ENCODE results near the gene CD8A.
"Not testable (repeated sequence)": the region's sequence is repeated elsewhere in the genome, so short reads cannot be mapped to it uniquely, and the experiment has no call there.

Gene CD8A

GRCh38 chr2:86790676-86791572 is at the start of gene CD8A:
Gene CD8A, minus strand, starts transcription at chr2:86790913. Its CDS starts 88 bp downstream, at chr2:86790825.
- DNase-seq, result no peak

DNA sequence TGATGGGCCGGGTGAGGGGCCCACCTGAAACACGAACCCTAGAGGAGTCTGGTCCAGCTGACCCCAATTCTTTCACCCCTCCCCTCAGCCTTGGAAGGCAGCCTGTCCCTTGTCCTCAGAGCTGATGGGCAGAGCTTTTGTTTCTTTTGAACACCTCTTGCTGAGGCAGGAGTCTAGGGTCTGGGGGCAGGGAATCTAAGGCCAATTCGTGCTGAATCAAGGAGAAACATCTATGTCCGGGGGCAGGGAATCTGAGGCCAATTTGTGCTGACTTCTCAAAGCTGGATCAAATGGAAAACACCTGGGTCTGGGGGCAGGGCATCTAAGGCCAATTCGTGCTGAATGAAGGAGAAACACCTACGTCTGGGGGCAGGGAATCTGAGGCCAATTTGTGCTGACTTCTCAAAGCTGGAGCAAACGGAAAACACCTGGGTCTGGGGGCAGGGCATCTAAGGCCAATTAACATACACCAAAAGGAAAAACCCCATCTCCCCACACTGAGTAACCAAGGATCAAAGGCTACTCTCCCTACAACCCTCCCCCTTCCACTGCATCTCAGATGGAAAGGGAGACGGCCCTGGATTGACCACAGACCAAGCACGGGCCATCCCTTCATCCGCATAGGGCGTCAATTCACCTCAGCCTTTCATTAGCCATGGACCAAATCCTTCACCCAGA is 49.3 kb upstream of the CD8A start:
- DNase-seq, result not testable (repeated sequence)

GRCh38 chr2:86839455-86839854 is 48.7 kb upstream of the CD8A start:
- not testable (repeated sequence) for DNase-seq

DNA sequence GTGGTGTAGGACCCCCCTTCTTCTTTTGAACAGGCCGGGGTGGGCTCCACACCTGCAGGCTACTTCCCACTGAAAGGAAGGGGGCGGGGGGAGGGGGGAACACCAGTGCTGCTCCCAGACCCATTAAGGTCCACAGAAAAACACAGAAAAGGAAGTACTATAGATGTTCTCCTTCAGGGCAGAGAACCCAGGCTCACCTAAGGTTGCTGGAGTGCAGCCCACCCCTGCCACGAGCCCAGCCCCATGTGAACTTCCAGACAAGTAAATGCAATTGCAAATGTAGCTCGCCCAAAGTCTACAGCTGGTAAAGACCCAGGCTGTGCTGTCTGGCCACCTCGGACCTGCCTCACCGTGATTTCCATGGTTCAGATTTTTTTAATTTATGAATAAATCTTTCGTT is 47.0 kb upstream of the CD8A start:
- not testable (repeated sequence) for DNase-seq

- not testable (repeated sequence) for DNase-seq
Measured at GRCh38 chr2:86836915-86837695, 46.4 kb upstream of the CD8A start.

- DNase-seq, result not testable (repeated sequence)
Measured at GRCh38 chr2:86835548-86835889, 44.8 kb upstream of the CD8A start.

DNA sequence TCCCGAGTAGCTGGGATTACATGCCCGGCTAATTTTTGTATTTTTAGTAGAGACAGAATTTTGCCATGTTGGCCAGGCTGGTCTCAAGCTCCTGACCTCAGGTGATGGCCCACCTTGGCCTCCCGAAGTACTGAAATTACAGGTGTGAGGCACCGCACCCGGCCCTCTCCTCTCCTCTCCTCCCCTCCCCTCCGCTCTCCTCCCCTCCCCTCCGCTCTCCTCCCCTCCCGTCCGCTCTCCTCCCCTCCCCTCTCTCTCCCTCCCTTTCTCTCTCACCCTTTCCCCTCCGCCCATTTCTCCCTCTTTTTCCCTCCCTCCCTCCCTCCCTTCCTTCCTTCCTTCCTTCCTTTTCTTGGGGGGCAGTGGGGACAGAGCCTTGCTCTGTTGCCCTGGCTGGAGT is 42.6 kb upstream of the CD8A start:
- DNase-seq, result no peak

DNA sequence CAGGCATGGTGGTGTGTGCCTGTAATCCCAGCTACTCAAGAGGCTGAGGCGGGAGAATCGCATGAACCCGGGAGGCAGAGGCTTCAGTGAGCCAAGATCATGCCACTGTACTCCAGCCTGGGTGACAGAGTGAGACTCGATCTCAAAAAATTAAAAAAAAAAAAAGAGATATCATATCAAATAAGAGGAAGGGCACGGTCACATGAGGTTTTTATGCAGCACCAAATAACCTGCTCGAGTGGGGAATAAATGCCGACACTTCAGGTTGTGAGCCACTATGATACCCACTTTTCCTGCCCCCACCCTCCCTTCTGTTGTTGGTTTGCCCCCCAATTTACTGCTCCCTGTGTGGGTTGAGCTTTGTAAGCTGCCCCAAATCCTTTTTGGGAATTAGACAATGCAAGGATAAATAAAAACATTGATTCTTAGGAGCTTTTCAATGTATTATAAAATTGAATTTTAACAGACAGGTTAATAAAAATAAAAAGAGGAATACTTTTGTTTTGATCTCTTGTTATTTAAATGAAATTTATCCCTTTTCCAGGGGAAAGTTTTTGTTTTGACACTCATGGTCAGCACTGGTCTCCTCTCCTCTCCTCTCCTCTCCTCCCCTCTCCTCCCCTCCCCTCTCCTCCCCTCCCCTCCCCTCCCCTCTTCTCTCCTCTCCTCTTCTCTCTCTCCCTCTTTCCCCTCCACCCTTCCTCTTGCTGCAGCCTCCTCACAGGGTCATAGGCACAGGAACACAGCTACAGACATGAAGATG is 41.8 kb upstream of the CD8A start:
- DNase-seq, result no peak

DNA sequence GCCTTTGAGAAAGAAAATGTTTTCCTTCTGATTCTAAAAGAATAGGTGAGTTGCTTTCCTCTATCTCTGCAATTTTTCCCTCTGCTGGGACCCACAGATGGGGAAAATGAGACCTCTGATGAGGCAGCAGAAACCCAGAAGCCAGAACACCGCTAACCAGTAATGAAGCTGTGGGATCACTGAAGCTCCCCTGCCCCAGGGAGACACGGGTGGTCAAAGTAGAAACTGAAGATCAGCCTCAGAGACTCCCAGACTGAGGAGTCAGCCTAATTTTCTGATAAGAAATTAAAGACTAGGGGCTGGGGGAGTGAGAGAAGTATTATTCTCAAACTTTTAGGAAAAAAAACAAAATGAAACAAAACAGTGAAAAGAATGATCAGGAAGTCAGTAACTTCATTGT is 40.8 kb upstream of the CD8A start:
- no peak for DNase-seq

DNA sequence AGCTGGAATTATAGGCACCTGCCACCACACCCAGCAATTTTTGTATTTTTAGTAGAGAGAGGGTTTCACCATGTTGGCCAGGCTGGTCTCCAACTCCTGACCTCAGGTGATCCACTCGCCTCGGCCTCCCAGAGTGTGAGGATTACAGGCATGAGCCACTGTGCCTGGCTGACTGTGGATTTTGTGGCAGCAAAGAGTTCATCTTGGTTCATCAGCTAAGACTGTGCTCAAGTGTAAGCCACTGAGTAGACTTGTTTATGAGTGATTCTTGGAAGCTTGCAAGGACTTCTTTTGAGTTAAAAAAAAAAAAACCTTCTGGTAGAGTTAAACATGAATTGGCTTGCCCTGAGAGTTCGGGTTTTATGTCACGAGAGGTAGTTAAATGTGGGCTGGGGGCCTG is 36.2 kb upstream of the CD8A start:
- DNase-seq, result no peak

DNA sequence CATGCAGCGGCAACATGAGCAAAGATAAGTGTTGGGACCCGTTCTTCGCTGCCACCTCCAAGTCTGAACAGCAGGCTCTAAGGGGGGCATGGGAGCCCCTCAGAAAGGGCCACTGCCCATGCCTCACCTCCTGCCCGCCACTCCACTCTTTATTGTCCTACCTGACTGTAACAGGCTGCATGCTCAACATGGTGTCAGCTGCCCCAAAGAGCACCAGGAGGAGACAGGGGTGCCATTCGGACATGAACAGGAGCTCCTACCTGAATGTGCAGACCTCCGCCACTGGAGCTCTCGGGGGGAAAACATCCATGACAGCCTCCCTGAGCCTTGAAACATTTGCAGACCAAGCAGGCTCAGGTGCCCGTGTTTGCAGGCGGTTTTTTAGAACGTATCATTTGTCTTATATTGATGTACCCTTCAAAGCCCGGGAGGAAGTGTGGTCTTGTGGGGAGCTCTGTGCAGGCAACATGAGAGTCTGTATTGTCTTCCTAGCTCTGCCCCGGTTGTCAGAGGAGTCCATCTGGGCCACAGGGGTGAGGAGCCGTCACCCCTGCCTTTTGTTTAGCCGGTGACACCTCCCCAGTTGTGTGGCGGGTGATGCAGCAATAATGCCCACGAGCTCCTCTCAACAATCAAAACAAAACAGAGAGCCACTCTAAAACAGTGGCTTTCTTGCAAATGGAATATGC is 35.1 kb upstream of the CD8A start:
- no peak for DNase-seq

- no peak for DNase-seq
Measured at GRCh38 chr2:86825036-86825692, 34.5 kb upstream of the CD8A start.

GRCh38 chr2:86822668-86823345 is 32.1 kb upstream of the CD8A start:
- DNase-seq, result no peak

- DNase-seq, result no peak
Measured at GRCh38 chr2:86821842-86822241, 31.1 kb upstream of the CD8A start.

DNA sequence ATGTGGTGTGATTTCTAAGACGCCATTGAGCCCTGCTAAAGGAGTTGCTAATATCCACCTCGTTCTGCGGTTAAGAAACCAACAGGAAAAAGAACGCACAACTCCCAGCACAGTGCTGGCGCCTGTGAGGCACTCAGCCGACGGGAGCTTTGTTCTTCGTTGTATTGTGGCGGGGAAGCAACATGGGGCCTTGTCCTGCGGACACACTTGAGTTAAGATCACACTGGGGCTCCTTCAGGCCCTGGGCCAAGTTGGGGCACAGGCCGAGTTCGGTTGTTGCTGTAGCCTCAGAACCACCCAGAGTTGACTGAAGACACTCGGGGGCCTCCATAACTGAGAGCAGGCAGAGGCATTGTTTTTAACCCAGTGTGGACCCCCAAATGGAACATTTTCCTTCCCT is 30.6 kb upstream of the CD8A start:
- no peak for DNase-seq

DNA sequence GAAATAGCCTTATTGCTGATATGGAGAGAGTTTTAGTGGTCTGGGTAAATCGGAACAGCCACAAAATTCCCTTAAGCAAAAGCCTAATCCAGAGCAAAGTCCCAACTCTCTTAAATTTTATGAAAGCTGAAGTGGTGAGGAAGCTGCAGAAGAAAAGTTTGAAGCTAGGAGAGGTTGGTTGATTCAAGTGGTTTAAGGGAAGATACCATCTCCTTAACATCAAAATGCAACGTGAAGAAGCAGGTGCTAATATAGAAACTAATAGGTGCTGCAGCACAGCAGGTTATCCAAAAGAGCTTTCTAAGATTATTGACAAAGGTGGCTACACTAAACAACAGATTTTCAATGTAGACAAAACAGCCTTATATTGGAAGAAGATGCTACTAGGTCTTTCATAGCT is 28.2 kb upstream of the CD8A start:
- DNase-seq, result no peak

- no peak for DNase-seq
Measured at GRCh38 chr2:86818114-86818801, 27.5 kb upstream of the CD8A start.

GRCh38 chr2:86815611-86816010 is 24.9 kb upstream of the CD8A start:
- no peak for DNase-seq

GRCh38 chr2:86809481-86810121 is 18.9 kb upstream of the CD8A start:
- no peak for DNase-seq
